Measurements from ENCODE around the gene RASSF7. TPM values are rescaled to one million over a fixed set of nuclear protein-coding genes. Genes with fewer than 3 reads are reported as not detected.
A peak's percentile ranks its signal among the peaks of the same experiment; 100 is the strongest.

The RASSF7 gene
- total RNA-seq, 4 donors from 2014 or later, result 99.7 to 174 (median 139) TPM

DNA sequence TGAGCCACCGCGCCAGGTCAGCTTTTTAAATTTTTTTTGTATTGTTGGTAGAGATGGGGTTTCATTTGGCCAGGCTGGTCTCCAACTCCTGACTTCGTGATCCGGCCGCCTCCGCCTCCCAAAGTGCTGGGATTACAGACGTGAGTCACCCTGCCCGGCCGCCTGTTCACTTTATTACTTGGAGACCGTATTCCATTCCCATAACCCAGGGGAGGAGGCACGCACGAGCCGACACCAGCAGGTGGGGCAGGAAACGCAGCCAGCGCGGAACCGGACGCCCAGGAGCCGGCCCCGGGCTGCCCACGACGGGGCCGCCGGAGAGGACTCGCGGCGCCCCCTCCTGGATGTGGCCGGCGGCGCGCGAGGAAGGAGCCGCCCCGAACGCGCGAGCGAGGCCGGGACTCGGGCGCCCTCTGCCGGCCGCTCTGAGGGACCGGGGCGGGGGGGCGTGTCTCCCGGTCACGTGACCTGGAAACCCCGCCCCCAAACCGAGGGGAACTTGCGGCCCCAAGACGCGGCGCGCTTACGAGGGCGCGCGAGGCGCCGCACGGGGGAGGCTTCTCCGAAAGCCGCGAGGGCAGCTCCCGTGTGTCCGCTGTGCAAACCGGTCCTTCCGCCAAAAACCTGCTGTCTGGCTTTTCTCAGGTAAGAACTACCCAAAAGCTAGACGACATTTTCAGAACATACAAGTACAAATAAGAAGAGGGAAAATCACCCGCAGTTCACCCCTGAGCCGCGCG, 42.1 kb upstream of the RASSF7 start:
- 9% methylated on average over 39 to 50 of the region's 74 CpGs for WGBS, 2 donors
- peak; percentile 89 to 98 for DNase-seq (ENCODE audit: low spot score in 2 of 2)
- no peak overlapping the region for H3K4me3 ChIP-seq (ENCODE audit: low read depth, poor library complexity, severe bottlenecking)
- intact Hi-C loops (cut with DNase I; ENCODE audit: low total_unique reads), result no loop called here
- TF ChIP-seq POLR2A (IDR thresholded peaks at IDR 0.05), result no peak
- TF ChIP-seq, protein P1, sequence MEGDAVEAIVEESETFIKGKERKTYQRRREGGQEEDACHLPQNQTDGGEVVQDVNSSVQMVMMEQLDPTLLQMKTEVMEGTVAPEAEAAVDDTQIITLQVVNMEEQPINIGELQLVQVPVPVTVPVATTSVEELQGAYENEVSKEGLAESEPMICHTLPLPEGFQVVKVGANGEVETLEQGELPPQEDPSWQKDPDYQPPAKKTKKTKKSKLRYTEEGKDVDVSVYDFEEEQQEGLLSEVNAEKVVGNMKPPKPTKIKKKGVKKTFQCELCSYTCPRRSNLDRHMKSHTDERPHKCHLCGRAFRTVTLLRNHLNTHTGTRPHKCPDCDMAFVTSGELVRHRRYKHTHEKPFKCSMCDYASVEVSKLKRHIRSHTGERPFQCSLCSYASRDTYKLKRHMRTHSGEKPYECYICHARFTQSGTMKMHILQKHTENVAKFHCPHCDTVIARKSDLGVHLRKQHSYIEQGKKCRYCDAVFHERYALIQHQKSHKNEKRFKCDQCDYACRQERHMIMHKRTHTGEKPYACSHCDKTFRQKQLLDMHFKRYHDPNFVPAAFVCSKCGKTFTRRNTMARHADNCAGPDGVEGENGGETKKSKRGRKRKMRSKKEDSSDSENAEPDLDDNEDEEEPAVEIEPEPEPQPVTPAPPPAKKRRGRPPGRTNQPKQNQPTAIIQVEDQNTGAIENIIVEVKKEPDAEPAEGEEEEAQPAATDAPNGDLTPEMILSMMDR (IDR thresholded peaks at IDR 0.05), result peak in 2 of 3 donors; percentile 40 to 70

DNA sequence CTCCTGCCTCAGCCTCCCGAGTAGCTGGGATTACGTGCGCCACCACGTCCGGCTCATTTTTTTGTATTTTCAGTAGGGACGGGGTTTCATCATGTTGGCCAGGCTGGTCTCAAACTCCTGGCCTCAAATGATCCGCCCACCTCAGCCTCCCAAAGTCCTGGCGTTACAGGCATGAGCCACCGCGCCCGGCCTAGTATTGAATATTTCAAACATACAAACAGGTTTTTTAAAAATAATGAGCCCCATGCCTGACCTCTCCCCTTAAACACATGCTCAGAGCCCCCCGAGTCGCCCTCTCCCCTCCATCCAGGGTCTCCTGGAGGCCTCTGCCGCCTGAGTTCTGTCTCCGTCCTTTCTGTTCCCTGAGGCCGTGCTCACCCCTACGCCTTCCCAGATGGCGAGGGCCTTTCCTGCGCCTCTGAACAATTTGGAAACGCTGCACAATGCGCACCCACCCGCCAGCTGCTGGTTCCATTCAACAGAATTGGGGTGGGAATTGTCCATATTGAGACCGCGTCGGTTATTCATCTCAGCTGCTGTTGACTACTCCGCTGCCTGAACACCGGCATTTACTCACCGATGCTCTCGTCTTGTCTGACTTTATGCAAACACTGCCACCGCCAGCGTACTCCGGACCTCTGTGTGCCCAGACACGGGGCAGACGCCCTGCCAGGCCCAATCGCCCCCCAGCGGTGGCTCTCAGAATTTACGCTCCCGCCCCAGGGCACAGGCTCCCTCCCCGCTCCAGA, 40.2 kb upstream of the RASSF7 start:
- intact Hi-C loops (cut with DNase I; ENCODE audit: low total_unique reads), result no loop called here
- TF ChIP-seq, protein P1 (IDR thresholded peaks at IDR 0.05), result no peak
- TF ChIP-seq POLR2A (IDR thresholded peaks at IDR 0.05), result no peak
- no peak overlapping the region for H3K4me3 ChIP-seq (ENCODE audit: low read depth, poor library complexity, severe bottlenecking)
- DNase-seq (ENCODE audit: low spot score in 2 of 2), result peak in 1 of 2 donors; percentile 86
- 92 to 94% methylated on average over 39 of the region's 39 CpGs for WGBS, 2 donors

DNA sequence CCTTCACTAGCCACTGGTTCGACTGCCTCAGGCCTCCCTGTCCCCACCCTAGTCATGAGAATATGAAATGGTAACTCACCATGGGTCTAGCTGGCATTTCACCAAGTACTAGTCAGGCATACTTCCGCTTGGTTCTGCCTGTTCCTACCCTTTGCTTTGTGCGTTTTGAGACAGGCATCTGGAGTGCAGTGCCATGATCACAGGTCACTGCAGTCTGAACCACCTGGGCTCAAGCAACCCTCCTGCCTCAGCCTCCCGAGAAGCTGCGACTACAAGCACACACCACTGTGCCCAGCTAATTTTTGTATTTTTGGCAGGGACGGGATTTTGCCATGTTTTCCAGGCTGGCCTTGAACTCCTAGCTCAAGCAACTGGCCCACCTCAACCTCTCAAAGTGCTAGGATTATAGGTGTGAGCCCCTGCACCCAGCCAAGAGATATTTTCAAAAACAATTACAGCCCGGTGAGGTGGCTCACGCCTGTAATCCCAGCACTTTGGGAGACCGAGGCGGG, 39.5 kb upstream of the RASSF7 start:
- intact Hi-C loops (cut with DNase I; ENCODE audit: low total_unique reads), result no loop called here
- no peak for TF ChIP-seq POLR2A (IDR thresholded peaks at IDR 0.05)
- TF ChIP-seq, protein P1 (IDR thresholded peaks at IDR 0.05), result no peak
- no peak overlapping the region for H3K4me3 ChIP-seq (ENCODE audit: low read depth, poor library complexity, severe bottlenecking)
- peak in 1 of 2 donors; percentile 70 for DNase-seq (ENCODE audit: low spot score in 2 of 2)
- 88 to 94% methylated on average over 10 of the region's 10 CpGs for WGBS, 2 donors

DNA sequence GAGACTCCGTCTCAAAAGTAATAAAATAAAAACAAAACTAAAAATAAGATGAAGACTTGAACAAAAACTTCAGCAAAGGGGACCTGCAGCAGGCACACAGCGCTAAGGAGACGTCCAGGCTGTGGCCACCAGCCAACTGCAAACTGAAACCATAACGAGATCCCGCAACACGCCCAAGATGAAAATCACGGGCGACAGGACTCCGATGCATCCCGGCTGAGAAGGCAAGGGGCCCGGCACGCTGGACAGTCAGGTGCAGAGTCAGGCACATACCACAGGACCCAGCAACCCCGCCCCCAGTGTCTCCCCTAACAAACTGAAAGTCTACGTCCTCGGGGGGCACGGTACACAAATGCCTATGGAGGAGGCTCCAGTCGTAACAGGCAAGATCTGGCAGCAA, 34.6 kb upstream of the RASSF7 start:
- intact Hi-C loops (cut with DNase I; ENCODE audit: low total_unique reads), result no loop called here
- TF ChIP-seq, protein P1 (IDR thresholded peaks at IDR 0.05), result no peak
- TF ChIP-seq POLR2A (IDR thresholded peaks at IDR 0.05), result no peak
- 49 to 77% methylated on average over 15 to 17 of the region's 17 CpGs for WGBS, 2 donors
- no peak overlapping the region for H3K4me3 ChIP-seq (ENCODE audit: low read depth, poor library complexity, severe bottlenecking)
- peak in 1 of 2 donors; percentile 83 for DNase-seq (ENCODE audit: low spot score in 2 of 2)

DNA sequence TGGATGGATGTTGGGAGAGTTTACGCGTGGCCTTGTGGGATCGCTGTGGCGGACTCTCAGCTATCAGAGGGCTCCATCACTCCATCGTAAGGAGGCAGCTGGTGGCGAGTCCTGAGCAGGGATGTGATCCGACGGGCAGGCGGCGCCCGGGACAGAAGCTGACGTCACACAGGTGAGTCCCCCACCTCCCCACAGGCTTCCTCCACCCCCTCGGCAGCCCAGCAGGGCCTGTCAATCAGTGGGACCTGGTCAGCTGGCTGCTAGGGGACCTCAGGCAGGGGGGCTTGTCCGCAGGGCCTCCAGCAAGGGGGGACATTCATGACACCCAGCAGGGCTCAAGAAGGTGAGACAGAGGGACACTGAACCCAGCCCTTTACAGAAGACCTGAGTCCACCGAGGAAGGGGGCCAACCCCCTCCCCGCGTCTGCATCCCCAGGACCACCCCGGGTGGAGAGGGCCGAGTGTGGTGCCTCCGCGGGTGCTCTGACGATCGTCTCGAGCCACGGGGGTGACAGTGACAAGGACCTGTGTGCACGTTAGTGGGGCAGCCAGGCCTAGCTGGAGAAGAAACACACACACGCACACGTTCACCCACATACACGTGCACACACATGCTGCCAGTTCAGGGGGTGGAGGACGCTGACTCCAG, 32.5 kb upstream of the RASSF7 start:
- intact Hi-C loops (cut with DNase I; ENCODE audit: low total_unique reads), result no loop called here
- DNase-seq (ENCODE audit: low spot score in 2 of 2), result peak in 1 of 2 donors; percentile 82
- TF ChIP-seq, protein P1 (IDR thresholded peaks at IDR 0.05), result no peak
- TF ChIP-seq POLR2A (IDR thresholded peaks at IDR 0.05), result no peak

More for the DNA sequence above, 32.5 kb upstream of the RASSF7 start:
- H3K4me3 ChIP-seq (ENCODE audit: low read depth, poor library complexity, severe bottlenecking), result no peak overlapping the region
- WGBS, 2 donors, result 78% methylated on average over 20 to 30 of the region's 30 CpGs

Measured in lower leg skin (tissue), 4 donors.